Right atrium auricular region (tissue), 2 donors: ENCODE data around the gene SHISA4. TPM values are rescaled to one million over a fixed set of nuclear protein-coding genes. Genes with fewer than 3 reads are reported as not detected.

Experiments
- DNase-seq: peaks from one replicate; pipeline ENCODE4 v3.0.0-alpha.2; 2019; ENCODE audit warnings: low spot score
- H3K27ac ChIP-seq, 2 donors: fragments of 200-600 bp; sonication (generic); 1 replicate in 1 of 2; 2 replicates in 1 of 2; pipeline ENCODE4 v1.5.1; 2016 to 2019
- H3K27me3 ChIP-seq, 2 donors: fragments of 200-600 bp; sonication (generic); one replicate each; pipeline versions ENCODE4 v1.5.1 to v1.6.0; 2017 to 2019
- H3K36me3 ChIP-seq: fragments of 200-600 bp; sonication (generic); one replicate; pipeline ENCODE4 v1.5.1; 2016
- H3K4me1 ChIP-seq, 2 donors: fragments of 200-600 bp; sonication (generic); one replicate each; pipeline versions ENCODE4 v1.5.1 to v1.6.0; 2017 to 2019
- H3K4me3 ChIP-seq, 2 donors: fragments of 200-600 bp; sonication (generic); 1 replicate in 1 of 2; 2 replicates in 1 of 2; pipeline ENCODE4 v1.5.1; 2017 to 2019; ENCODE audit warnings: mild to moderate bottlenecking in 1 of 2, moderate library complexity in 1 of 2
- H3K9me3 ChIP-seq, 2 donors: fragments of 200-600 bp; sonication (generic); one replicate each; pipeline ENCODE4 v1.5.1; 2019
- CTCF ChIP-seq, 2 donors: fragments of 200-600 bp; sonication (generic); IDR thresholded peaks; one replicate each; pipeline ENCODE4 v1.5.1; 2019; ENCODE audit warnings: antibody characterized with exemption in 2 of 2
- total RNA-seq, 2 donors: library from RNA; depleted of rRNA; stranded (reverse); fragments of >200 nt; gene quantifications; one replicate each; pipeline ENCODE4 v1.1.0, GENCODE V29; 2016

Gene SHISA4
- total RNA-seq, 2 donors from 2014 or later = 74.2 to 176 TPM

GRCh38 chr1:201876148-201876818 is 12.4 kb upstream of the SHISA4 start:
- TF ChIP-seq CTCF (IDR thresholded peaks at IDR 0.05) = peak in 1 of 2 donors; percentile 46
- H3K4me1 ChIP-seq = peaks cover 0 to 8% of the 10 kb centered on the region in 2 donors
- H3K9me3 ChIP-seq = no peaks in the 10 kb centered on the region
- H3K4me3 ChIP-seq = no peak overlapping the region
- no peak for DNase-seq
- peaks cover 41% of the 10 kb centered on the region for H3K36me3 ChIP-seq
- H3K27me3 ChIP-seq = no peaks in the 10 kb centered on the region
- no peak overlapping the region for H3K27ac ChIP-seq

DNA sequence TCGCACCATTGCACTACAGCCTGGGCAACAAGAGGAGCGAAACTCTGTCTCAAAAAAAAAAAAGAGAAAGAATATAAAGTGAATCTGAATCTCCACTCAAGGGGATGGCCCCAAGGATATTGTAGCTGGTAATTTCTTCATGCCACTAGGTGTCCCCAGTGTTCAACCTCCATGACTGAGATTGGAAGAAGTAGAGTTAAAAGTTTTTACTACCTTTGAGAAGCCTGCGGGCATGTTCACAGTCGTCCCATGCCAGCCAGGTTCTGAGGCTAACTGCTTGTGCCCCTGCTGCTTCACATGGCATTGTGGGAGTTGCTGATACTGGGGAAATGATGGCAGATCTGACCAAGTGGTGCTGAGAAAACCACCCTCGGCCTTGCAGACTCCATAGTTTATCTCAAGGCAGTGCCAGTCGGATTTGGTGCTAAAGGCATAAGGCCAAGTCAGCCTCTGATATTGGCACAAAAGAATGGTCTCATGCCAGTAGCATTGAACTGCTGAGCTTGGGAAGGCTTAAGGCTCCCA is 10.8 kb upstream of the SHISA4 start:
- Histone ChIP-seq H3K9me3 (no peaks in the 10 kb centered on the region), H3K36me3 (peaks cover 24% of the 10 kb centered on the region), H3K4me3 (no peak overlapping the region), H3K27me3 (no peaks in the 10 kb centered on the region), H3K4me1 (peaks cover 0 to 10% of the 10 kb centered on the region in 2 donors), H3K27ac (peak overlapping the region in 1 of 2 donors; percentile 38)
- peak; percentile 47 to 75 for TF ChIP-seq CTCF (IDR thresholded peaks at IDR 0.05)
- DNase-seq = no peak

DNA sequence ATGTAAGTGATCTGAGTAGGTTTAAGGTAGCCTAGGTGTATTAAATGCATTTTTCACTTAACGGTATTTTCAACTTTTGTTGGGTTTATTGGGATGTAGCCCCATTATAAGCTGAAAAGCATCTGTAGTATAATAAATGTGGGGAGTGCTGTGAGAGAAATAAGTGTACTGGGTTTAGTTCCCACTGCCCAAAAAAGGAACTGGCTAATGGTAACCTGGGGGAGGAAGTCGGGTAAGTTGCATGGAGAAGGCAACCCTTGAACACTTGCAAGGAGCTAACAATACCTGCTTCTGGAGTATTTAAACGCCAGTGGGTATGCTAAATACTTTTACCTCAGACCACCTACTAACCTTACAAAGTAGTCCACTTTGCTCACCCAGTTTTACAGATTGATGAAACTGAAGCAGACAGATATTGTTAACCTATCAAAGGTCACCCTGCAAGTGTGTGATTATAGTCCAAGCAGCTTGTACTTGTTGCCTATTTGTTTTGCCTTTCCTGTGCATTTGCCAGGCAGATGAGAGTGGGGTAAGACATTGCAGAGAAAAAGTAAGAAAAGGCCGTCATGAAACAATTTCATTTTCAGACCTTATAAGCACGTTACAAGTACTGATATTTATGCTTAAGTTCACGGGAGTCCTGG is 7.6 kb upstream of the SHISA4 start:
- no peak for DNase-seq
- Histone ChIP-seq H3K27ac (no peak overlapping the region), H3K36me3 (no peaks in the 10 kb centered on the region), H3K4me1 (peaks cover 0 to 41% of the 10 kb centered on the region in 2 donors), H3K4me3 (no peak overlapping the region), H3K9me3 (no peaks in the 10 kb centered on the region), H3K27me3 (no peaks in the 10 kb centered on the region)
- no peak for TF ChIP-seq CTCF (IDR thresholded peaks at IDR 0.05)

- H3K4me3 ChIP-seq = no peak overlapping the region
- TF ChIP-seq CTCF (IDR thresholded peaks at IDR 0.05) = no peak
- no peak overlapping the region for H3K27ac ChIP-seq
- H3K27me3 ChIP-seq = no peaks in the 10 kb centered on the region
- H3K4me1 ChIP-seq = peaks cover 0 to 45% of the 10 kb centered on the region in 2 donors
- no peak for DNase-seq
- no peaks in the 10 kb centered on the region for H3K36me3 ChIP-seq
- H3K9me3 ChIP-seq = no peaks in the 10 kb centered on the region
These were observed 7.1 kb upstream of the SHISA4 start for GRCh38 chr1:201881617-201882016.

DNA sequence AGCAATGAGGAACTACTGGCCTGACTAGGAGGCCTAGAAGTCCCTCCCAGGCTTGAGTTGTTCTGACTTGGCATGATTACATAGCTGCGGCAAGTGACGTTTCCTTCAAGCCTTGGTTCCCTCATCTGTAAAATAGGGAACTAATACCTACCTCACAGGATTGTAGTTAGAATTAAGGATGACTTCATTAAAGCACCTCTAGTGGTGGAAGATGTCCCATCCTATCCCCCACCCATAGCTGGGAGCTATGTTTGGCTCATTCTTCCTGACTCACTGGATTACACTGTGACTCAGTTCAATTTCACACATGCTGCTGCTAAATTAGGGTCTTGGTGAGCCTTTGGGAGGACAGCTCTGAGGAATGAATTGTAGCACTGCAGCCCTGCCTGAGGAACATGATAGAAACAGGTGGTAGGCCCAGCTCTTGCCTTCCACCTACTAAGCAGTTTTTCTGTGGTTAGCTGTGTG is 6.0 kb upstream of the SHISA4 start:
- no peak overlapping the region for H3K4me3 ChIP-seq
- H3K36me3 ChIP-seq = no peaks in the 10 kb centered on the region
- TF ChIP-seq CTCF (IDR thresholded peaks at IDR 0.05) = no peak
- no peak for DNase-seq
- no peaks in the 10 kb centered on the region for H3K27me3 ChIP-seq
- H3K4me1 ChIP-seq = peaks cover 0 to 56% of the 10 kb centered on the region in 2 donors
- peak overlapping the region; percentile 80 to 89 for H3K27ac ChIP-seq
- H3K9me3 ChIP-seq = no peaks in the 10 kb centered on the region
